DND-41 (cell line): ENCODE measurements around the gene TTC14.

ENCODE experiments used
- ATAC-seq: fragments of 200-7000 bp; cut with Tn5 transposase; 3 replicates; pipeline ENCODE4 v1.9.1; 2021; ENCODE audit warnings: low read depth; ENCODE audit not compliant: insufficient read depth
- DNase-seq: peaks from one replicate; pipeline ENCODE4 v3.0.0-alpha.2; 2020
- H2AFZ ChIP-seq: 2 replicates; pipeline ENCODE4 v1.6.0; 2012; ENCODE audit warnings: low read depth, low read length
- H3K27ac ChIP-seq: 2 replicates; pipeline ENCODE4 v1.5.1; 2012; ENCODE audit warnings: low read length, inconsistent platforms
- H3K27me3 ChIP-seq: fragments of 200-600 bp; sonication (generic); 2 replicates; pipeline ENCODE4 v1.6.0; 2012; ENCODE audit warnings: low read length, mild to moderate bottlenecking, inconsistent platforms; ENCODE audit not compliant: insufficient read depth, poor library complexity
- H3K36me3 ChIP-seq: 2 replicates; pipeline ENCODE4 v1.5.1; 2012; ENCODE audit warnings: low read length, inconsistent platforms; ENCODE audit not compliant: insufficient read depth
- H3K4me1 ChIP-seq: 2 replicates; pipeline ENCODE4 v1.5.1; 2012; ENCODE audit warnings: mild to moderate bottlenecking, low read length; ENCODE audit not compliant: insufficient read depth
- H3K4me2 ChIP-seq: 2 replicates; pipeline ENCODE4 v1.6.0; 2012; ENCODE audit warnings: mild to moderate bottlenecking, moderate library complexity, low read length, inconsistent platforms; ENCODE audit not compliant: insufficient read depth
- H3K4me3 ChIP-seq, 2 experiments: fragments of 200-600 bp in 1 of 2; shearing (Covaris generic) in 1 of 2; 2 replicates each; pipeline ENCODE4 v1.5.1; 2012 to 2016; ENCODE audit warnings: inconsistent platforms in 2 of 2, low read length in 2 of 2, mild to moderate bottlenecking in 2 of 2, low read depth in 1 of 2, moderate library complexity in 1 of 2
- H3K79me2 ChIP-seq: 2 replicates; pipeline ENCODE4 v1.6.0; 2012; ENCODE audit warnings: low read length, inconsistent platforms; ENCODE audit not compliant: insufficient read depth
- H3K9ac ChIP-seq: 2 replicates; pipeline ENCODE4 v1.6.0; 2012; ENCODE audit warnings: low read depth, mild to moderate bottlenecking, inconsistent platforms, low read length, moderate library complexity
- H3K9me3 ChIP-seq: 2 replicates; pipeline ENCODE4 v1.5.1; 2012; ENCODE audit warnings: low read length, moderate library complexity, mild to moderate bottlenecking, inconsistent platforms; ENCODE audit not compliant: insufficient read depth, severe bottlenecking
- H4K20me1 ChIP-seq: 2 replicates; pipeline ENCODE4 v1.6.0; 2012; ENCODE audit warnings: low read length; ENCODE audit not compliant: insufficient read depth
- EZH2 ChIP-seq: IDR thresholded peaks from 3 replicates; pipeline ENCODE4 v1.6.1; 2012; ENCODE audit warnings: borderline replicate concordance, low read depth, mild to moderate bottlenecking, moderate library complexity, low read length, inconsistent platforms; ENCODE audit not compliant: severe bottlenecking
- TF ChIP-seq, protein P1 (sequence below): IDR thresholded peaks from 2 replicates; pipeline ENCODE4 v1.5.1; 2012; ENCODE audit warnings: borderline replicate concordance, low read length, moderate library complexity, mild to moderate bottlenecking; ENCODE audit not compliant: poor library complexity, severe bottlenecking; ENCODE audit errors: extremely low read depth

TTC14 gene

DNA sequence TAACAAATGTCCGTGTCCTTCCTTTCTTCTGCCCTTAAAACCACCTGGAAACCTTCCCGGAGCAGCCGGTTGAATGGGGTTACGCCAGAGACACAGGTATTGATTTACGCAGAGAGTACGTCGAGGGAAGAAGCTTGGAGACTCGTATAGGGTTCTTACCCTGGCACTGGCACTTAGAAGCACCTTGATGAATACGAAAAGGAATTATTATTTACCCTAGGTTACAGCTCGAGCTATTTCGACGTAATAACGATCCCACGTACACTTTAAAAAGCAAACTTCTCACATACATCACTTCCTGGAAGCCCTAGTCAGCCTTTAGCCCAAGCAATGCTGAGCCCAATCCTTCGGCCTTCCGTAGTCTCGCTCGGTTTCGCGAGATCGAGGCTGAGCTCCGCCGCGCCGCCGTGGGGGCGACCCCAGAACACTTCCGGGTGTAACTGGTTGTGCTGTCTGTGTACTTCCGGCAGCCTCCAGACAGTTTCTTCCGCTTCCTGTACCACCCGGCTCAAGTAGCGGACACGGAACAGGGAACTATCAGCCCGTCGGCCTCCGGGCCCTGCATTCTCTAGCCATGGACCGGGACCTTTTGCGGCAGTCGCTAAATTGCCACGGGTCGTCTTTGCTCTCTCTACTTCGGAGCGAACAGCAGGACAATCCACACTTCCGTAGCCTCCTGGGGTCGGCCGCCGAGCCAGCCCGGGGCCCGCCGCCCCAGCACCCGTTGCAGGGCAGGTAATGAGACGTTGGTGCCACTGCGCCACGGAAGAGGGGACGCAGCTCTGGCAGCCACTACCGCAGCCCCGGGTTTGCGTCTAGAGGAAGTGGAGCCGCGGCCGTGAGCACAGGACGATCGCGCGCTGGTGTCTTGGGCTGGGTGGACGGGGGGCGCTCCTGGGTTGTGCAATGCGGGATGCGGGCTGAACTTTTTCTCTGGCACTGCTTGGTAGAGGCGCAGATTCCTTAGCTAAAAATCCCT lies at the start of gene TTC14:
Gene TTC14 (plus strand): TSS at position 476 of the 979 bp plus-strand sequence. CDS start 99 bp downstream, at position 575.
- Histone ChIP-seq H3K4me3 (peak within 1 kb of the TSS; percentile 18 to 60; a peak in 3 of 4 replicates), H3K36me3 (no peaks in the 10 kb centered on the region), H3K9me3 (no peaks in the 10 kb centered on the region), H3K4me1 (peaks cover 20% of the 10 kb centered on the region), H3K79me2 (no peaks in the 10 kb centered on the region), H4K20me1 (no peaks in the 10 kb centered on the region), H3K27ac (peak within 1 kb of the TSS; percentile 50), H3K27me3 (peaks cover 10% of the 10 kb centered on the region), H3K4me2 (peak within 1 kb of the TSS; percentile 66), H2AFZ (peak within 1 kb of the TSS; percentile 77), H3K9ac (peak within 1 kb of the TSS; percentile 48)
- ATAC-seq (peak; percentile 89), DNase-seq (peak; percentile 59)
- TF ChIP-seq EZH2, result no peak
- TF ChIP-seq, protein P1, sequence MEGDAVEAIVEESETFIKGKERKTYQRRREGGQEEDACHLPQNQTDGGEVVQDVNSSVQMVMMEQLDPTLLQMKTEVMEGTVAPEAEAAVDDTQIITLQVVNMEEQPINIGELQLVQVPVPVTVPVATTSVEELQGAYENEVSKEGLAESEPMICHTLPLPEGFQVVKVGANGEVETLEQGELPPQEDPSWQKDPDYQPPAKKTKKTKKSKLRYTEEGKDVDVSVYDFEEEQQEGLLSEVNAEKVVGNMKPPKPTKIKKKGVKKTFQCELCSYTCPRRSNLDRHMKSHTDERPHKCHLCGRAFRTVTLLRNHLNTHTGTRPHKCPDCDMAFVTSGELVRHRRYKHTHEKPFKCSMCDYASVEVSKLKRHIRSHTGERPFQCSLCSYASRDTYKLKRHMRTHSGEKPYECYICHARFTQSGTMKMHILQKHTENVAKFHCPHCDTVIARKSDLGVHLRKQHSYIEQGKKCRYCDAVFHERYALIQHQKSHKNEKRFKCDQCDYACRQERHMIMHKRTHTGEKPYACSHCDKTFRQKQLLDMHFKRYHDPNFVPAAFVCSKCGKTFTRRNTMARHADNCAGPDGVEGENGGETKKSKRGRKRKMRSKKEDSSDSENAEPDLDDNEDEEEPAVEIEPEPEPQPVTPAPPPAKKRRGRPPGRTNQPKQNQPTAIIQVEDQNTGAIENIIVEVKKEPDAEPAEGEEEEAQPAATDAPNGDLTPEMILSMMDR, result peak; percentile 30

- H3K4me2 ChIP-seq, result no peak overlapping the region
- DNase-seq (no peak), ATAC-seq (no peak)
- H3K27ac ChIP-seq, result no peak overlapping the region
- no peak overlapping the region for H3K9ac ChIP-seq
- no peaks in the 10 kb centered on the region for H3K4me1 ChIP-seq
- TF ChIP-seq EZH2, result no peak
- TF ChIP-seq, protein P1, result no peak
- no peaks in the 10 kb centered on the region for H3K9me3 ChIP-seq
- no peaks in the 10 kb centered on the region for H4K20me1 ChIP-seq
- H3K4me3 ChIP-seq, result no peak overlapping the region
- no peaks in the 10 kb centered on the region for H3K27me3 ChIP-seq
- no peak overlapping the region for H2AFZ ChIP-seq
- no peaks in the 10 kb centered on the region for H3K79me2 ChIP-seq
- no peaks in the 10 kb centered on the region for H3K36me3 ChIP-seq
Observed at GRCh38 chr3:180563406-180563805, 38.6 kb upstream of the TTC14 start.

- ATAC-seq, result no peak
- TF ChIP-seq, protein P1, result no peak
- no peak for TF ChIP-seq EZH2
- no peaks in the 10 kb centered on the region for H3K36me3 ChIP-seq
- H3K9ac ChIP-seq, result no peak overlapping the region
- no peaks in the 10 kb centered on the region for H3K79me2 ChIP-seq
- H2AFZ ChIP-seq, result no peak overlapping the region
- H3K27ac ChIP-seq, result no peak overlapping the region
- no peak overlapping the region for H3K4me2 ChIP-seq
- H3K9me3 ChIP-seq, result no peaks in the 10 kb centered on the region
- H3K27me3 ChIP-seq, result peaks cover 2% of the 10 kb centered on the region
- H4K20me1 ChIP-seq, result no peaks in the 10 kb centered on the region
- H3K4me3 ChIP-seq, result no peak overlapping the region
- no peaks in the 10 kb centered on the region for H3K4me1 ChIP-seq
- DNase-seq, result no peak
Observed at GRCh38 chr3:180564676-180565075, 37.3 kb upstream of the TTC14 start.
